Kidney (tissue), 14 donors: Measurements from ENCODE around the gene BCL3. TPM values are rescaled to one million over a fixed set of nuclear protein-coding genes. Genes with fewer than 3 reads are reported as not detected.

ENCODE experiments used
- DNase-seq, 5 donors: peaks; one replicate each; pipeline ENCODE4 v3.0.0-alpha.2; 2013 to 2020
- FAIRE-seq: peaks from 2 replicates; lab custom pipeline; 2012; peaks lifted over from hg19 to GRCh38; lab: Jason Lieb, UNC
- H3K27ac ChIP-seq, 2 donors: one replicate each; pipeline ENCODE4 v1.7.0; 2013; ENCODE audit warnings: low read depth in 2 of 2, low read length in 2 of 2, inconsistent platforms in 1 of 2
- H3K27me3 ChIP-seq: one replicate; pipeline ENCODE4 v1.7.1; 2013; ENCODE audit warnings: low read length, inconsistent platforms; ENCODE audit not compliant: control insufficient read depth, insufficient read depth
- H3K36me3 ChIP-seq, 3 donors: one replicate each; pipeline versions ENCODE4 v1.7.0 to v1.7.1; 2013; ENCODE audit warnings: low read length in 3 of 3, control low read depth in 1 of 3, inconsistent platforms in 1 of 3; ENCODE audit not compliant: insufficient read depth in 3 of 3, control insufficient read depth in 2 of 3
- H3K4me1 ChIP-seq, 3 donors: one replicate each; pipeline versions ENCODE4 v1.7.0 to v1.7.1; 2013; ENCODE audit warnings: low read length in 3 of 3, inconsistent platforms in 1 of 3, low read depth in 1 of 3; ENCODE audit not compliant: control insufficient read depth in 2 of 3, insufficient read depth in 2 of 3
- H3K4me3 ChIP-seq, 3 donors: one replicate each; pipeline versions ENCODE4 v1.7.0 to v1.8.1; 2013; ENCODE audit warnings: low read length in 3 of 3, control low read depth in 1 of 3, inconsistent platforms in 1 of 3
- H3K9ac ChIP-seq, 3 donors: one replicate each; pipeline versions ENCODE4 v1.7.0 to v1.7.1; 2013; ENCODE audit warnings: low read length in 3 of 3, control low read depth in 1 of 3, inconsistent platforms in 1 of 3
- H3K9me3 ChIP-seq, 3 donors: one replicate each; pipeline versions ENCODE4 v1.7.0 to v1.7.1; 2013; ENCODE audit warnings: low read length in 3 of 3, control low read depth in 1 of 3, inconsistent platforms in 1 of 3; ENCODE audit not compliant: control insufficient read depth in 2 of 3, insufficient read depth in 1 of 3
- intact Hi-C: fragments of 100-400 bp; cut with DNase I; formaldehyde crosslinking; loops from one replicate; pipeline ENCODE4 v1.11.1; 2022
- polyA plus RNA-seq: library from polyadenylated mRNA; stranded (reverse); fragments of 350-450 nt; fragmentation: Illumina TruSeq; extraction: RNeasy Lipid Tissue Mini Kit (QIAGEN cat#74804); gene quantifications from one replicate; pipeline ENCODE4 v1.2.3, GENCODE V29; 2014; ENCODE audit warnings: low read depth, low replicate concordance; ENCODE audit not compliant: insufficient read depth
- total RNA-seq: library from RNA; stranded (reverse); fragmentation: NEBNext Ultra II Directional; extraction: Animal tissue kit (Norgen Biotek cat#: 25700); gene quantifications from one replicate; pipeline ENCODE4 v1.2.1, GENCODE V29; 2021
- TF ChIP-seq, protein P1 (sequence below): IDR thresholded peaks from 3 replicates; pipeline ENCODE4 v1.5.1; 2012; ENCODE audit warnings: mild to moderate bottlenecking, moderate library complexity, borderline replicate concordance; ENCODE audit not compliant: insufficient read depth; ENCODE audit errors: extremely low read depth
- donor health status: control.
- donor health status: control.
- donor health status: control.
- donor health status: control.
- donor health status: control.
- donor health status: DM: yes; HTN: yes; CAD: no.
- donor health status: Normal renal cell carcinoma (clear cell type).

Gene BCL3
- total and polyA plus RNA-seq, 2 donors from 2014 or later = 23.2 to 86.8 TPM

DNA sequence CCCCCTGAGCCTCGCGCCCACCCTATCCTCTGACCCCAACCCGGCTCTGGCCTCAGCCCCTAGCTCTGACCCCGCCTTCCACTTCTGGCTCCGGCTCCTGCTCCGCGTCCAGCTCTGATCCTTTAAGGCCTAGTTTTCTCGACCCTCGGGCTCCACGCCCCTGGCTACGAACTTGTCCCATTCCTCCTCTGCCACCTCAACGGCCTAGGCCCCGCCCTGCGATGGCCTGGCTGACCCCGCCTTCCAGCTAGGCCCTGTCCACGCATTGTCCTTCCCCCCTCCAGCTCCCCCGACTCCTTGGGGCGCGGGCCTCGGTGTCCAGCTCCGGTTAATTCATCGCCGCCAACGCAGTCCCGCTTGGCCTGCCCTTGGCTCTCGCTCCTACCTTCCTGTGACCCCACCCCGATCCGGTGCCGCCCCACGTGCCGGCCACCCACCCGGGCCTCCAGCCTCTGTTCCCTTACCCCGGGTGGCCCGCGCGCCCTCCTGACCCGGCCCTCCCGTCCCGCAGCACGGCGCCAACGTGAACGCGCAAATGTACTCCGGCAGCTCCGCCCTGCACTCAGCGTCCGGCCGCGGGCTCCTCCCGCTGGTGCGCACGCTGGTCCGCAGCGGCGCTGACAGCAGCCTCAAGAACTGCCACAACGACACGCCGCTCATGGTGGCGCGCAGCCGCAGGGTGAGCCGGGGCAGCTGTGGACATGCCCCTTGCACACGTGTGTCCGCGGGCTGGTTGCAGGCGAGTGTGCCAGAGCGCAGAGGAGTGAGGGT lies 9.4 kb downstream of the BCL3 start:
- FAIRE-seq (no peak), DNase-seq (peak; percentile 73 to 93 (median 86))
- Histone ChIP-seq H3K4me3 (peak overlapping the region; percentile 11 to 42 (median 39)), H3K9ac (peak overlapping the region in 2 of 3 donors; percentile 16 to 55), H3K4me1 (peaks cover 0 to 34% (median 13%) of the 10 kb centered on the region in 3 donors), H3K36me3 (peaks cover 0 to 15% (median 8%) of the 10 kb centered on the region in 3 donors), H3K27ac (peak overlapping the region; percentile 80 to 84), H3K27me3 (no peaks in the 10 kb centered on the region), H3K9me3 (no peaks in the 10 kb centered on the region)
- TF ChIP-seq, protein P1, sequence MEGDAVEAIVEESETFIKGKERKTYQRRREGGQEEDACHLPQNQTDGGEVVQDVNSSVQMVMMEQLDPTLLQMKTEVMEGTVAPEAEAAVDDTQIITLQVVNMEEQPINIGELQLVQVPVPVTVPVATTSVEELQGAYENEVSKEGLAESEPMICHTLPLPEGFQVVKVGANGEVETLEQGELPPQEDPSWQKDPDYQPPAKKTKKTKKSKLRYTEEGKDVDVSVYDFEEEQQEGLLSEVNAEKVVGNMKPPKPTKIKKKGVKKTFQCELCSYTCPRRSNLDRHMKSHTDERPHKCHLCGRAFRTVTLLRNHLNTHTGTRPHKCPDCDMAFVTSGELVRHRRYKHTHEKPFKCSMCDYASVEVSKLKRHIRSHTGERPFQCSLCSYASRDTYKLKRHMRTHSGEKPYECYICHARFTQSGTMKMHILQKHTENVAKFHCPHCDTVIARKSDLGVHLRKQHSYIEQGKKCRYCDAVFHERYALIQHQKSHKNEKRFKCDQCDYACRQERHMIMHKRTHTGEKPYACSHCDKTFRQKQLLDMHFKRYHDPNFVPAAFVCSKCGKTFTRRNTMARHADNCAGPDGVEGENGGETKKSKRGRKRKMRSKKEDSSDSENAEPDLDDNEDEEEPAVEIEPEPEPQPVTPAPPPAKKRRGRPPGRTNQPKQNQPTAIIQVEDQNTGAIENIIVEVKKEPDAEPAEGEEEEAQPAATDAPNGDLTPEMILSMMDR = no peak
- intact Hi-C loops = no loop called here

DNA sequence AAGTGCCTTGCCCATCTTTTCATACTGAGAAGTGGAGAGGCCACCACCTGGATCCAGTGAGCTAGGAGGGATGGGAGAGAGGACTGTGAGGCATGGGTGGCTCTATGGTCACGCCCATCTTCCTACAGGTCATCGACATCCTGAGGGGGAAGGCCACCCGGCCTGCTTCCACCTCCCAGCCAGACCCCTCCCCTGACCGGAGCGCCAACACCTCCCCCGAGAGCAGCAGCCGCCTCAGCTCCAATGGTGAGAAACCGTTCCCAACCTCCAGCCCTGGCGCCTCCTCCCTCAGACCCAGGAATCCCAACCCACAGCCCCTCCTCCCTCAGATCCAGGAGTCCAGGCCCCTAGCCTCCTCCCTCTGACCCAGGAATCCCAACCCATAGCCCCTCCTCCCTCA lies 10.1 kb downstream of the BCL3 start:
- TF ChIP-seq, protein P1 = no peak
- H3K4me1 ChIP-seq = peaks cover 0 to 33% (median 11%) of the 10 kb centered on the region in 3 donors
- DNase-seq (peak; percentile 53 to 88 (median 69)), FAIRE-seq (no peak)
- peak overlapping the region; percentile 70 to 80 for H3K27ac ChIP-seq
- no peaks in the 10 kb centered on the region for H3K27me3 ChIP-seq
- H3K9me3 ChIP-seq = no peaks in the 10 kb centered on the region
- H3K9ac ChIP-seq = peak overlapping the region in 1 of 3 donors; percentile 55
- H3K4me3 ChIP-seq = peak overlapping the region; percentile 4 to 42 (median 39)
- peaks cover 0 to 15% (median 8%) of the 10 kb centered on the region in 3 donors for H3K36me3 ChIP-seq
- intact Hi-C loops = no loop called here

DNA sequence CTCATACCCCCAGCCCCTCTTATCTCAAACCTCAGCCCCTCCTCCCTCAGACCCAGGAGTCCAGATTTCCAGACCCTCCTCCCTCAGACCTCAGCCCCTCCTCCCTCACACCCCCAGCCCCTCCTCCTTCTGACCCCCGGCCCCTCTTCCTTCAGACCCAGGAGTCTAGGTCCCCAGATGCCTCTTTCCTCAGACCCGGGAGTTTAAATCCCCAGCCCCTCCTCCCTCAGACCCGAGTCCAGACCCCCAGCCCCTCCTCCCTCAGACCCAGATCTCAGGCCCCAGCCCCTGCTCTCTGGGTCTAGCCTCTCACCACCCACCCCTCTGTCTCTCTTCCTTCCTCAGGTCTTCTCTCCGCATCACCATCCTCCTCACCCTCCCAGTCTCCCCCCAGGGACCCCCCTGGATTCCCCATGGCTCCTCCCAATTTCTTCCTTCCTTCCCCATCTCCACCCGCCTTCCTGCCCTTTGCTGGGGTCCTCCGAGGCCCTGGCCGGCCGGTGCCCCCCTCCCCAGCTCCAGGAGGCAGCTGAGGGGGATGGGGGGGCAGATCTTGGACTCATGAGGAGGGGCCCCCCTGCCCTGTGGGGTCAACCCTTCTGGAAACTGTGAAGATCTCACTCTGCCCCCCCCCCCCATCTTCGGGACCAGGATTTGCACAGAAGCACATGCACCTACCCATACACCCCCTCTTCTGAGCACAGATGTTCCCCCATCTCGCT lies 10.7 kb downstream of the BCL3 start:
- Histone ChIP-seq H3K9me3 (no peaks in the 10 kb centered on the region), H3K9ac (no peak overlapping the region), H3K4me1 (peaks cover 0 to 31% (median 11%) of the 10 kb centered on the region in 3 donors), H3K27ac (no peak overlapping the region), H3K36me3 (peaks cover 0 to 15% (median 8%) of the 10 kb centered on the region in 3 donors), H3K27me3 (no peaks in the 10 kb centered on the region), H3K4me3 (no peak overlapping the region)
- intact Hi-C loops = no loop called here
- DNase-seq (no peak), FAIRE-seq (no peak)
- TF ChIP-seq, protein P1 = no peak
